Measurements from ENCODE around the gene CBS.
"Not testable (repeated sequence)": the region's sequence is repeated elsewhere in the genome, so short reads cannot be mapped to it uniquely, and the experiment has no call there.

The CBS gene

DNA sequence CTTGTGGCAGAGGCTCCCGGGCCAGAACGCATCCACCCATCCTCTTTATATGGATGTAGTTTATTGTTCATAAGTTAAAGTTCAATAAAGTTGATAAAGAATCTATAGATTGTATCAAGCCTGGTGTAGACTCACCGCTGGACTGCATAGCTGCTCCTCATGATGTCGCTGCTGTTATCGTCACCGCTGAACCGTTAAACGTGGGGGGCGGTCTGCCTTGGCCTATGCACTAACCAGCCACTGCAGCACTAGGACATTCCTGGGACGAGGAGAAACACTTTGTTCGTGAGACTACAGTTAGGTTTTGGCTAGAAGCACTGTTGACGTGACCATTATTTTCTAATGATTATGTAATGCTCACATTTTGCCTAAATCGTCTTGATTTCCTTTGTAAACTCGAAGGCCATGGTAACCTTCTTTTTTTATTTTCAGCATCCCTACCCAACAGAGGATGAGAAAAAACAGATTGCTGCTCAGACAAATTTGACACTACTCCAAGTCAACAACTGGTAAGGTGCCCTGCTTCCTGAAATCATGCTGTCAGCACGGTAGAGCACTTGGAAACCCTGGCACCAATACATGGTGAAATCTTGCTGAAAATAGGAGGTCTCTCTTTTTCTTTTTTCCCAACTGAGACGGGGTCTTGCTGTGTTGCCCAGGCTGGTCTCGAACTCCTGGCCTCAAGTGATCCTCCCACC lies 51.0 kb downstream of the CBS start:
- Mint-ChIP-seq H3K36me3 (peaks cover 39% of the 10 kb centered on the region), H3K27me3 (no peaks in the 10 kb centered on the region), H3K4me3 (no peak overlapping the region), H3K9me3 (no peaks in the 10 kb centered on the region), H3K4me1 (no peaks in the 10 kb centered on the region), H3K27ac (no peak overlapping the region)
- no peak for ATAC-seq (ENCODE audit: low read depth)
- no peak for DNase-seq (ENCODE audit: low spot score in 2 of 2)

DNA sequence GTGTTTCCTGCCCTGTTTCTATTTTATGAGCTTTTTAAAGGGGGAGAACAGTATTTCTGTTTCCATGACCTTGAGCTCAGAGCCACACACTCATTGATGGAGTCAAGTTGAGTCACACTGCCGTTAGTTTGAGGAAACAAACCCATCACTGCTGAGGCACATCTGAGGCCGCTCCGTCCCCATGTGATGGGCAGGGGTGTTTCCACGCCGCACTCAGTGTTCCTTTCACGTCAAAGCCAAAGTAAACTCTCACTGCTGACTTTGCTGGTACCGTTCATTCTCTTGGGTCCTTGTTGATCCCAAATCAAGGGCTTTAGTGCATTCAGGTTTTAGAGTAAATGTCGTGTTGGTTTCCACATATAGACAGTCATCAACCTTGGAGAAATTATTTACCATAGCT lies 52.5 kb downstream of the CBS start:
- ATAC-seq (ENCODE audit: low read depth) = no peak
- no peaks in the 10 kb centered on the region for H3K27me3 Mint-ChIP-seq
- no peak overlapping the region for H3K4me3 Mint-ChIP-seq
- no peaks in the 10 kb centered on the region for H3K9me3 Mint-ChIP-seq
- no peaks in the 10 kb centered on the region for H3K4me1 Mint-ChIP-seq
- H3K27ac Mint-ChIP-seq = no peak overlapping the region
- H3K36me3 Mint-ChIP-seq = peaks cover 40% of the 10 kb centered on the region
- no peak for DNase-seq (ENCODE audit: low spot score in 2 of 2)

DNA sequence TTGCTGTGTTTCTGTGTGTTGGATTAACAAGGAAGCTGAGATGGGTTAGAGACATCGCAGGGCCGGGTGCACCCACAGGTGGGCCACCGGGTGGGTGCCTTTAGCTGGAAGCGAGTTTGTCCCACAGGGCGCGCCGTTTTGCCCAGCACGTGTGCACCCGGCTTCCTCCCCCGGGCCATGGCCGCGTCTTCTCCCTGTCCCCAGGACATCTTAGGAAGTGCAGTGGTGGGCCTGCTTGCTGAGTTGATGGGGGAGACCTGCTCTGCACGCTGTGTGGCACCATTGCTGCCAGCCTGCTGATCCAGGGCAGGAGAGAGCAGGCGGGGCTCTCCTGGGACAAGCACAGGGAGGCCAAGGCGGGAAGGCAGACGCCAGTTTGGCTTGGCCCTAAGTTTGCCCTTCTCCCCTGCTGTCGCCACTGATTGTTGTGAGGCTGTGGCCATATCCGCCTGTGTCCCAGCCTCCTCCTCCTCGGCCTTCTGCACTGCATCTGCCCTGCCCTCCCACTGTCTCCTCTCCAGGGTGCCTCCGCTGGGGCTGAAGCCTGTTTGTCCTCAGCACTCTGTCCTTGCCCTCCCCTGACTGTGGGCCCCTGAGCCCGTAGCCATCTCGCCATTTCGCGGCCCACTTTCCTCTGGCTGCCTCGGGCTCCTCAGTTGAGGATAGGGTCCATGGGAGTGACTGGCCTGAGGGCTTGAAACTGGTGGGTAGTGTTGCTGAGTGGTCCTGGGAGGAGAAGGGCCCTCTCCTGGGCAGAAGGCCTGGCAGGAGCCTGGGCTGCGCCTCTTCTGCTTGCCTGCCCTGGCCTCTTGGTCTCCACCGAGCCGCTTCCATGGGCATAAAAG lies 53.7 kb downstream of the CBS start:
- H3K4me1 Mint-ChIP-seq = no peaks in the 10 kb centered on the region
- DNase-seq (ENCODE audit: low spot score in 2 of 2) (no peak), ATAC-seq (ENCODE audit: low read depth) (no peak)
- H3K9me3 Mint-ChIP-seq = no peaks in the 10 kb centered on the region
- no peak overlapping the region for H3K4me3 Mint-ChIP-seq
- no peak overlapping the region for H3K27ac Mint-ChIP-seq
- H3K27me3 Mint-ChIP-seq = no peaks in the 10 kb centered on the region
- peaks cover 34% of the 10 kb centered on the region for H3K36me3 Mint-ChIP-seq

DNA sequence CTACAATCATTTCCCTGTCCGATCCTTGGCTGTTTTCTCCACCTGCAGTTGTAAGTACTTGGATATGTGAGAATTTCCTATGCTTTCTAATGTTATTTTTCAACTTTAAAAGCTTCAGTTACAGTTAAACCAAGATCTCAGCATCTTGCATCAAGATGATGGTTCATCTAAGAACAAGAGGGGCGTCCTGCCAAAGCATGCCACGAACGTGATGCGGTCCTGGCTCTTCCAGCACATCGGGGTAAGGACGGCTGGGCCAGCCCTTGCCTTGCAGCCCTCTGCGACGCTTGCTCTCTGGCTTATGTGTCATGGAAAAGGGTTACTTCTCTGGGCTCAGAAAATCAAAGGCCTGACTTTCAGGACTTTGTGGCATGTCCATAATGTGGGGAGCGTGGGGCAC lies 54.4 kb downstream of the CBS start:
- ATAC-seq (ENCODE audit: low read depth) = no peak
- peaks cover 33% of the 10 kb centered on the region for H3K36me3 Mint-ChIP-seq
- no peak overlapping the region for H3K27ac Mint-ChIP-seq
- H3K27me3 Mint-ChIP-seq = no peaks in the 10 kb centered on the region
- H3K9me3 Mint-ChIP-seq = no peaks in the 10 kb centered on the region
- DNase-seq (ENCODE audit: low spot score in 2 of 2) = no peak
- no peak overlapping the region for H3K4me3 Mint-ChIP-seq
- peaks cover 6% of the 10 kb centered on the region for H3K4me1 Mint-ChIP-seq

DNA sequence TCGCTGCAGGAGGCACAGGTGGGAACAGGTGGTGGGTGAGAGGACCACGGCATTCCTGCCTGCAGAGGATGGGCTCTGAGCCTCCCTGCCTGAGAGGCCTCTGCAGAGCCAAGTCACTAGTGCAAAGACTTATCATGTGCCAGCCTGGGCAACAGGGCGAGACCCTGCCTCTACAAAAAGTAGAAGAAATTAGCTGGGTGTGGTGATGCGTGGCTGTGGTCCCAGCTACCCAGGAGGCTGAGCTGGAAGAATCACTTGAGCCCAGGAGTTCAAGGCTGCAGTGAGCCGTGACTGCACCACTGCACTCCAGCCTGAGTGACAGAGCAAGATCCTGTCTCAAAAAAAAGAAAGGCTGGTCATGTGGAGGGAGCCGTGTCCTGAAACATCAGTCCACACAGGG lies 54.9 kb downstream of the CBS start:
- no peaks in the 10 kb centered on the region for H3K9me3 Mint-ChIP-seq
- H3K27me3 Mint-ChIP-seq = no peaks in the 10 kb centered on the region
- no peak overlapping the region for H3K27ac Mint-ChIP-seq
- DNase-seq (ENCODE audit: low spot score in 2 of 2) = no peak
- peaks cover 33% of the 10 kb centered on the region for H3K36me3 Mint-ChIP-seq
- H3K4me3 Mint-ChIP-seq = no peak overlapping the region
- ATAC-seq (ENCODE audit: low read depth) = no peak
- peaks cover 11% of the 10 kb centered on the region for H3K4me1 Mint-ChIP-seq

DNA sequence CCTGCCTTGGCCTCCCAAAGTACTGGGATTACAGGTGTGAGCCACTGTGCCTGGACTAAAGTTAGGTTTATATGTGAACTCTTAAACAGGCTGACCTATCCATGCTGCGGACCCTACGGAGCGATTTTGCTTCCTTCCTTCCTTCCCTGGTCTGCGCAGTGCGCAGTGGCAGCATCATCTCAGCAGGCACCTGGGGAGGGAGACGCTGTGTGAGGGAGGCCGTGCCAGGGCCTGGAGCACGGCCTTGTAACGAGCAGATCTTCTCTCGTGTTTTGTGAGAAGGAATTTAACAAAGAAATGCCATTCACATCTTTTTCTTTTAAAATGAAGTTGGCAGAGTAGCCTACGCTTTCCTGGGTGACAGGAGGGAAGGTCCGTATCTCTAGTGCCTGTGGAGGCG lies 55.5 kb downstream of the CBS start:
- DNase-seq (ENCODE audit: low spot score in 2 of 2) = no peak
- H3K4me1 Mint-ChIP-seq = peaks cover 16% of the 10 kb centered on the region
- H3K36me3 Mint-ChIP-seq = peaks cover 33% of the 10 kb centered on the region
- no peaks in the 10 kb centered on the region for H3K9me3 Mint-ChIP-seq
- H3K27me3 Mint-ChIP-seq = no peaks in the 10 kb centered on the region
- no peak overlapping the region for H3K4me3 Mint-ChIP-seq
- H3K27ac Mint-ChIP-seq = no peak overlapping the region
- no peak for ATAC-seq (ENCODE audit: low read depth)

DNA sequence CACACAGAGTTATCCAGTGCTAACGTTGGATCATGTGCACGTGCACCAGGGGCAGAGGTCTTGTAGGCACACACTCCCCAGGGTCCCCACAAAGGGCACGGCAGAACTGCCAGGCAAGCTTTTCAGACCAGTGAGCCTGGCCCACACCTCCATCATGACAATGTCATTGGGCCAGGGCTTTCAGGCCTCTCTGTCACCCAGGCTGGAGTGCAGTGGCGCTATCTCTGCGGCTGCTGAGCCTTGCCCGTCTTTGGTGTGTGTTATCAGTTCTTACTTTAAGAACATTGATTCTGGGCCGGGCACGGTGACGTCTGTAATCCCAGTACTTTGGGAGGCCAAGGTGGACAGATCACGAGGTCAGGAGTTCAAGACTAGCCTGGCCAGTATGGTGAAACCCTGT lies 57.1 kb downstream of the CBS start:
- Mint-ChIP-seq H3K36me3 (peaks cover 37% of the 10 kb centered on the region), H3K4me1 (peaks cover 19% of the 10 kb centered on the region), H3K4me3 (no peak overlapping the region), H3K27ac (no peak overlapping the region), H3K9me3 (no peaks in the 10 kb centered on the region), H3K27me3 (no peaks in the 10 kb centered on the region)
- DNase-seq (ENCODE audit: low spot score in 2 of 2) (no peak), ATAC-seq (ENCODE audit: low read depth) (no peak)

DNA sequence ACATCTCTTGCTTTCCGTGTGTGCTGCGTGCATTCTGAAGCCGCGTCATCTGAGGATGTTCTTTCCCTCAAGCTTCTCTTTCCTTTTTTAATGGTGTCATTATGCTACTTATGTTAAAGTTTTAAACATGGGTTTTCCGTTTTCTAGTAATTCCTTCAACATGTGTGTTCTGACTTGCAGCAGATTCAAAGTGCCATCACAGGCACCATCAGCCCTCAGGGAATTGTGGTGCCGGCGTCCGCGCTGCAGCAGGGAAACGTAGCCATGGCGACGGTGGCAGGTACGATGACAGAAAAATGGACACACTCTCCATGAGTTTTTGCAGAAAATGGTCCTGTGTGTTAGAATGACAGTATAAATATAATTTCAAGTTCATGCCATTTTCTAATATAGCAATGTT lies 58.9 kb downstream of the CBS start:
- H3K4me3 Mint-ChIP-seq = peak overlapping the region; percentile 37
- H3K36me3 Mint-ChIP-seq = peaks cover 30% of the 10 kb centered on the region
- DNase-seq (ENCODE audit: low spot score in 2 of 2) (no peak), ATAC-seq (ENCODE audit: low read depth) (no peak)
- H3K4me1 Mint-ChIP-seq = peaks cover 19% of the 10 kb centered on the region
- no peaks in the 10 kb centered on the region for H3K9me3 Mint-ChIP-seq
- no peaks in the 10 kb centered on the region for H3K27me3 Mint-ChIP-seq
- H3K27ac Mint-ChIP-seq = no peak overlapping the region

DNA sequence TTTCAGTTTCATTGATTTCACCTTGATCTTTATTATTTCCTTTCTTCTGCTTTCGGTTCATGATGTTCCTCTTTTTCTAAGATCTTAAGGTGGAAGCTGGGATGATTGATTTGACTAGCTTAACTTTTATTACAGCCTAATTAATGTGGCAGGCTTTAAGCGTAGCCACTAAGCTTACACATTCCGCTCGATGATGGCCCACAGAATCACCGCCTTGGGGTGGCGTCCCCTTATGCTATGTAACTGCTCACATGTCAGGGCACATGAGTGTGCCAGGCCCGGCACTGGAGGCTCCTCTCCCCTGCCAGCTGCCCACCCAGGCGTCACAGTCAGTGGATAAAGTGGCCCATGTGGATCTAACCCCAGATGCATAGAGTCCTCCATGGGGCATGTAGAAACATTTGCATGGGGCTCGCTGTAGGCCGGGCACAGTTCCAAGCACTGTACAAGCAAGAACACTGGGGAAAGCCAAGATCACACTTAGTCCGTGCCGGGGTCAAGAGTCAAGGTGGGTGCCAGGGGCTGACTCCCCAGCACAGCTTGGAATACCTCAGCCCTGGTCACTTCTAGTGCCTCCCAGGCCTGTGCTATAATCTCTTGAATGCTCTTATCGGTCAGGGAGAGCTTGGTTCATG lies 59.6 kb downstream of the CBS start:
- no peaks in the 10 kb centered on the region for H3K9me3 Mint-ChIP-seq
- peaks cover 29% of the 10 kb centered on the region for H3K36me3 Mint-ChIP-seq
- H3K27me3 Mint-ChIP-seq = no peaks in the 10 kb centered on the region
- DNase-seq (ENCODE audit: low spot score in 2 of 2) (peak; percentile 13 to 21), ATAC-seq (ENCODE audit: low read depth) (peak; percentile 92)
- peak overlapping the region; percentile 37 for H3K4me3 Mint-ChIP-seq
- no peak overlapping the region for H3K27ac Mint-ChIP-seq
- H3K4me1 Mint-ChIP-seq = peaks cover 19% of the 10 kb centered on the region

DNA sequence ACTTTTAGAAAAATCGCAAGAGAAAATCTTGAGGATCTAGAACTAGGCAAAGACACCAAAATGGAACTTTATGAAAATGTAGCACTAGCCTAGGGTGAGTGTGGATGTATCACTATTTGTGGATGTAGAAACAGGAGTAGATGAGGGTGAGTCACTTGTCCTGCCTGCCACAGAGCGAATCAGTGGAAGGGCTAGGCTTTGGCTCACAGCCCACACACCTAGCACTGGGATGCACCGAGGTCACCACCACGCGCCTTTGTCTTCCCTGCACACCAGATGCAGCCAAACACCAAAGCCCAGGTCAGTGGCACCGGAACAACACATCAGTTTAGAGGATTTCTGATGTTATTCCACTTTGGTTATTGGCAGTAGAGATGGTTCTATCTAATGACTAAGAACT lies 63.0 kb downstream of the CBS start:
- ATAC-seq (ENCODE audit: low read depth) = no peak
- H3K27me3 Mint-ChIP-seq = no peaks in the 10 kb centered on the region
- peaks cover 27% of the 10 kb centered on the region for H3K36me3 Mint-ChIP-seq
- H3K9me3 Mint-ChIP-seq = no peaks in the 10 kb centered on the region
- peak overlapping the region; percentile 45 for H3K27ac Mint-ChIP-seq
- DNase-seq (ENCODE audit: low spot score in 2 of 2) = no peak
- peaks cover 19% of the 10 kb centered on the region for H3K4me1 Mint-ChIP-seq
- H3K4me3 Mint-ChIP-seq = no peak overlapping the region

DNA sequence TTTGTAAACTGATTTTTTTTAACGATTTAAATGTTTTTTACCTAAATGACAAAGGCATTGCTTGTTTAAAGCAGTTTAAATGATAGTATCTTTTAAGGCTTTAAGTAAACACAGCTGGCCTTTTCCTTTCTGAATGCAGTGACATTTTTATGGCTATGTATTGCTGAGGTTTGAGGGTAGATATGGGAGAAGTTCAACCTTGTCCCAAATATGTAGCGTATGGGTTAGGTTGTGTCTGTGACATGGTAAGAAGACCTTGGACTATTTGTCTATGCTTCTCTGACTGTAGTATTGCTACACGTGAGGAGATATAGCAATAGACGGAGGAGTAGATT lies 68.8 kb downstream of the CBS start:
- ATAC-seq (ENCODE audit: low read depth) (no peak), DNase-seq (ENCODE audit: low spot score in 2 of 2) (no peak)
- Mint-ChIP-seq H3K27ac (no peak overlapping the region), H3K4me3 (no peak overlapping the region), H3K9me3 (no peaks in the 10 kb centered on the region), H3K4me1 (no peaks in the 10 kb centered on the region), H3K27me3 (no peaks in the 10 kb centered on the region), H3K36me3 (peaks cover 23% of the 10 kb centered on the region)

DNA sequence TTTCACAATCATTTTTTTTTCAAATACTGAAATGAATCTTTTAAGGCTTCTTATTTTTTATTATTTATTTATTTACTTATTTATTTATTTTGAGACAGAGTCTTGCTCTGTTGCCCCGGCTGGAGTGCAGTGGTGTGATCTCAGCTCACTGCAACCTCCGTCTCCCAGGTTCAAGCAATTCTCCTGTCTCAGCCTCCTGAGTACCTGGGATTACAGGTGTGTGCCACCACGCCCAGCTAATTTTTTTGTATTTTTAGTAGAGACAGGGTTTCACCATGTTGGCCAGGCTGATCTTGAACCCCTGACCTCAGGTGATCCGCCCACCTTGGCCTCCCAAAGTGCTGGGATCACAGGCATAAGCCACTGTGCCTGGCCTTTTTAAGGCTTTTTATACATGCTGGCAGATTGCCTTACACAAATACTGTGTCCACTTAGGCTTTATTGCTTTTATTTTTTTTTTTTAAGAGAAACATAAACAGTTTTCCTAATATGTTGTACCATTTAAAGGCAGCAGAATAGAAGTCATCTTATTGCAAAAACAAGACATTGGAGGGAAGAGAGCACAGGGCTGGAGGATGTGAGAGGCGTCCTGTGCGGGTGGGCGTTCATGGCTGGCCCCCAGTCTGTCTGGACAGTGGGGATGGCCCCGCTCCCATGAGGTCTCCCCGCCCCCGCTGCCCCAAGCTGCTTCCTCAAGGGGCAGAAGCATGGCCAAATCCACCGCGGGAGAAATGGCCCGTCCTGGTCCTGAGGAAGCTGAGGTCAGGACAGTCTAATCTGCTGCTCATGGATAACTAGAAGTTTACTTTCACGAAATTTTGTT lies 69.4 kb downstream of the CBS start:
- peaks cover 21% of the 10 kb centered on the region for H3K36me3 Mint-ChIP-seq
- not testable (repeated sequence) for H3K9me3 Mint-ChIP-seq; H3K4me3 Mint-ChIP-seq; ATAC-seq (ENCODE audit: low read depth); H3K4me1 Mint-ChIP-seq; H3K27ac Mint-ChIP-seq; DNase-seq (ENCODE audit: low spot score in 2 of 2); H3K27me3 Mint-ChIP-seq

DNA sequence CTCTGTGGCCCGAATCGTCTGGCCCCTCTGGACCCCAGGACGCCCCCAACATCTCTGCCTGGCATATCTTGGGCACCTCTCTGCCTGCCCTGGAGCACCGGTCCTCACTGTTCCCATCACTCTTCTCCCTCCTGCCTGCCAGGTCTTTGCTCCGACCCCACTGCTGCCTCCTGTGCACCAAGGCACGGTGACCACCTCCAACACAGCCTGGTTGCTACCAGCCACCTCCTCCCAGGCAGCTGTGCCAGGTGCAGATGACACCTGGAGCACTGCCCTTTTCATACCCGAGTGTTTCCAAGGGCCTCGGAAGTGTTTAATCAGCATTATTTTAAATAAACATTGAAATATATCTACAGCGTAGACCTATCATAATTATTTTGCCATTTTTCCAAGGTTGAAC lies 70.0 kb downstream of the CBS start:
- peaks cover 19% of the 10 kb centered on the region for H3K36me3 Mint-ChIP-seq
- no peaks in the 10 kb centered on the region for H3K9me3 Mint-ChIP-seq

DNA sequence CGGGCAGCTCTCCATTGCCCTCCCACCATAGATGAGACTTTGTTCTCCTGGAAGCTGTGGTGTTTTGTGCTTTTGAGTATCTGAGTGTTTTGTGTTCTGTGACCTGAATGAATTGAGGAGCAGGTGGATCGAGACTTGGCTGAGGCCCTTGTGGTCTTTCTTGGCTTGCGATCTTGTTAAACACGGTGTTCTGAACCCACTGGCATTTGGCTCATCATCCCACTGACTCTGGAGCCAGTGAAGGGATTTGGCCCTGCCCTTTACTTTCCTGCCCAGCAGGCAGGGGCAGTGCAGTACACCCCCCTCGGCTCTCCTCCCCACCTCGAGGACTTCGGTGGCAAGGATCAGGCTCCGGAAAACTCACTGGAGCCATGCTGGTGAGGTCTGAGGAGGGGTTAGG lies 70.7 kb downstream of the CBS start:
- Mint-ChIP-seq H3K4me1 (no peaks in the 10 kb centered on the region), H3K4me3 (no peak overlapping the region), H3K27ac (no peak overlapping the region), H3K9me3 (peaks cover 3% of the 10 kb centered on the region), H3K36me3 (peaks cover 23% of the 10 kb centered on the region), H3K27me3 (no peaks in the 10 kb centered on the region)
- no peak for DNase-seq (ENCODE audit: low spot score in 2 of 2)
- ATAC-seq (ENCODE audit: low read depth) = no peak

More for the DNA sequence above, 70.0 kb downstream of the CBS start:
- no peak overlapping the region for H3K4me3 Mint-ChIP-seq
- H3K4me1 Mint-ChIP-seq = no peaks in the 10 kb centered on the region
- no peak for DNase-seq (ENCODE audit: low spot score in 2 of 2)
- H3K27me3 Mint-ChIP-seq = no peaks in the 10 kb centered on the region
- no peak overlapping the region for H3K27ac Mint-ChIP-seq
- no peak for ATAC-seq (ENCODE audit: low read depth)

All from memory B cell (primary cell).